H7 (cell line): ENCODE data around the gene ARHGEF10L. TPM values are rescaled to one million over a fixed set of nuclear protein-coding genes. Genes with fewer than 3 reads are reported as not detected.

ENCODE experiments used
- DNase-seq: peaks from one replicate; pipeline ENCODE4 v3.0.0; 2012
- H3K27me3 ChIP-seq: 2 replicates; pipeline ENCODE4 v1.6.0; 2011; ENCODE audit warnings: mild to moderate bottlenecking, low read length; ENCODE audit not compliant: control insufficient read depth, insufficient read depth
- H3K36me3 ChIP-seq: replicated peaks from 2 replicates; pipeline ENCODE4 v1.5.1; 2011; ENCODE audit warnings: low read length; ENCODE audit not compliant: control insufficient read depth, insufficient read depth
- H3K4me3 ChIP-seq: 2 replicates; pipeline ENCODE4 v1.5.1; 2011; ENCODE audit warnings: low read depth, mild to moderate bottlenecking, control low read depth, low read length, moderate library complexity; ENCODE audit not compliant: insufficient read depth
- total RNA-seq: library from RNA; depleted of rRNA; stranded (reverse); fragments of >200 nt; shearing (Covaris generic); gene quantifications from 2 replicates; pipeline ENCODE4 v1.2.3, GENCODE V29; 2014

ARHGEF10L gene
- total RNA-seq, 1 experiment from 2014 or later = 54.8 TPM

DNA sequence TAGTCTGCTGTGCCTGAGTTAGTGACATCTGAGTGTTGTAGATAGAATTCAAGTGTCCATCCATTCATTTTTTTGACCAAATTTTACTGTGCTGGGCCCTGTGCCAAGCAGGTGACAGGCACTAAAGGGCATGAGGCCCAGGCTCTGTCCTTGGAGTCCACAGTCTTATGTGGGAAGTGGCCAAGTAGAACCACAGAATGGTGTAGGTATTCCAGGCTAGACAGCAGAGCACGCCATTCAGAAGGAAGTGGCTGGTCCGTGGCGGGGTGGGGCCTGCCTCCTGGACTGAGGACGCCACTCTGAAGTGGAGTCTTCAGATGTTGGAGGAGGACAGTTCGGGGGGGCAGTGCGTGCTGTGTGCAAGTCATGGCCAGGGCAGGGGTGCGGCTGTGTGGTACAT lies 146.8 kb downstream of the ARHGEF10L start:
- Histone ChIP-seq H3K27me3 (no peaks in the 10 kb centered on the region), H3K36me3 (peaks cover 10% of the 10 kb centered on the region), H3K4me3 (no peak overlapping the region)
- DNase-seq = no peak

- no peak for DNase-seq
- Histone ChIP-seq H3K4me3 (no peak overlapping the region), H3K36me3 (peaks cover 10% of the 10 kb centered on the region), H3K27me3 (no peaks in the 10 kb centered on the region)
These were observed 147.6 kb downstream of the ARHGEF10L start for GRCh38 chr1:17687145-17687544.

- H3K4me3 ChIP-seq = no peak overlapping the region
- no peaks in the 10 kb centered on the region for H3K27me3 ChIP-seq
- no peak for DNase-seq
- peaks cover 11% of the 10 kb centered on the region for H3K36me3 ChIP-seq
These were observed 148.8 kb downstream of the ARHGEF10L start for GRCh38 chr1:17688217-17688810.

- no peak for DNase-seq
- peaks cover 12% of the 10 kb centered on the region for H3K36me3 ChIP-seq
- H3K4me3 ChIP-seq = no peak overlapping the region
- H3K27me3 ChIP-seq = no peaks in the 10 kb centered on the region
These were observed 149.5 kb downstream of the ARHGEF10L start for GRCh38 chr1:17689011-17689410.

DNA sequence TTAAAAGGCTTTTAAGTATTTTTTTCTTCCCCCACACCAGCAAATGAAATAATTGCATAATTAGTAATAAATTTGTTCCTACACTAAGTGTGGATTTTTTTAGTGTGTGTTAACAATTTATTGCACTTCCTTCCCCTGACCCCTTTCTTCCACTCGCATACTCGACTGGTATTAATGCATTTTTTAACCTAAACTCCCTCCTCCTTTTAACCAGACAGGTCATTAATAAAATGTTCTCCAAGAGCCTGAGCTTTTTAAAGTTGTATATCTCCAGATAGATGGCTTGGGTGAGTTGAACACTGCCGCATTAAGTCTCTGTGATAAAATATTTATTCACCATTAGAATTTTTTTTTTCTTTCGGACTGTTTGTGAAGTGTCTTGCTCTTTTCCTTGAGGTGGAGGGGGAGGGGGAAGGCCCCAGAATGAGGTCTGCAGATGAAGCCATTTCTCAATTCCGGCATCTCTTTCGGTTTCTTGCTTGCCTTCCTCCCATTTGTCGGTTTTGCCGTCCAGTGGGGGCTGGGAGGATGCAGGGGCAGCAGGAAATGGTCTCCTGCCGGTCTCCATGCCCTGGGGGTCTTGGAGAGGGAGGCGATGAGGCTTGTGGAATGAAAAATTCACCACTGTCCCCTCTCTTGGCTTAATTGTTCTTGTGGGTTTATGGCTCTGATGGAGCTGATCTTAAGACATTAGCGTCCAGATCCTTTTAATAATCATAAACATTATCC lies 151.6 kb downstream of the ARHGEF10L start:
- H3K4me3 ChIP-seq = no peak overlapping the region
- peaks cover 12% of the 10 kb centered on the region for H3K36me3 ChIP-seq
- DNase-seq = no peak
- H3K27me3 ChIP-seq = no peaks in the 10 kb centered on the region

DNA sequence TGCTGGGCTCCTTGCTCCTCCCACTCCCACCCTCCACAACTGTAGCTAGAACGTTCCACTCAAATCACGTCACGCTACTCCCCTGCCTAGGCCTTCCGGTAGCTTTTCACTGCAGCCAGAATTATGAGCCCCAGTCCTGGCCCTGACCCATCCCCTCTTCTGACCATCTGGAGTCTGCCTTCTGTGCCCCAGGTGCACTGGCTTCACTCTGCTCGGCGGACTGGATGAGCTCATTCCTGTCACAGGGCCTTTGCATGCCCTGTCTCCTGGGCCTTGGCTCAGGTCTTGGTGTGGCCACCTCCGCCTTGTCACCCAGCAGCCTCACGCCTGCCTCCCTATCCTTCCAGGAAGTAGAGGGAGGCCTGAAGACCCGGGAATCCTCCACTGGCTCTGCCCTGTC lies 153.1 kb downstream of the ARHGEF10L start:
- DNase-seq = no peak
- Histone ChIP-seq H3K36me3 (peaks cover 8% of the 10 kb centered on the region), H3K4me3 (no peak overlapping the region), H3K27me3 (no peaks in the 10 kb centered on the region)

GRCh38 chr1:17696417-17697301 lies 157.2 kb downstream of the ARHGEF10L start:
- Histone ChIP-seq H3K4me3 (no peak overlapping the region), H3K36me3 (peaks cover 2% of the 10 kb centered on the region; the same call in 1 of the 2 replicates), H3K27me3 (no peaks in the 10 kb centered on the region; the same call in 1 of the 2 replicates)
- DNase-seq = peak; percentile 87

- H3K27me3 ChIP-seq = no peaks in the 10 kb centered on the region; the same call in 1 of the 2 replicates
- no peak for DNase-seq
- no peak overlapping the region for H3K4me3 ChIP-seq
- H3K36me3 ChIP-seq = peaks cover 2% of the 10 kb centered on the region; the same call in 1 of the 2 replicates
These were observed 158.0 kb downstream of the ARHGEF10L start for GRCh38 chr1:17697458-17697857.

- DNase-seq = no peak
- Histone ChIP-seq H3K36me3 (no peaks in the 10 kb centered on the region; the same call in 1 of the 2 replicates), H3K27me3 (no peaks in the 10 kb centered on the region; the same call in 1 of the 2 replicates), H3K4me3 (no peak overlapping the region)
These were observed 160.1 kb downstream of the ARHGEF10L start for GRCh38 chr1:17699581-17699980.

DNA sequence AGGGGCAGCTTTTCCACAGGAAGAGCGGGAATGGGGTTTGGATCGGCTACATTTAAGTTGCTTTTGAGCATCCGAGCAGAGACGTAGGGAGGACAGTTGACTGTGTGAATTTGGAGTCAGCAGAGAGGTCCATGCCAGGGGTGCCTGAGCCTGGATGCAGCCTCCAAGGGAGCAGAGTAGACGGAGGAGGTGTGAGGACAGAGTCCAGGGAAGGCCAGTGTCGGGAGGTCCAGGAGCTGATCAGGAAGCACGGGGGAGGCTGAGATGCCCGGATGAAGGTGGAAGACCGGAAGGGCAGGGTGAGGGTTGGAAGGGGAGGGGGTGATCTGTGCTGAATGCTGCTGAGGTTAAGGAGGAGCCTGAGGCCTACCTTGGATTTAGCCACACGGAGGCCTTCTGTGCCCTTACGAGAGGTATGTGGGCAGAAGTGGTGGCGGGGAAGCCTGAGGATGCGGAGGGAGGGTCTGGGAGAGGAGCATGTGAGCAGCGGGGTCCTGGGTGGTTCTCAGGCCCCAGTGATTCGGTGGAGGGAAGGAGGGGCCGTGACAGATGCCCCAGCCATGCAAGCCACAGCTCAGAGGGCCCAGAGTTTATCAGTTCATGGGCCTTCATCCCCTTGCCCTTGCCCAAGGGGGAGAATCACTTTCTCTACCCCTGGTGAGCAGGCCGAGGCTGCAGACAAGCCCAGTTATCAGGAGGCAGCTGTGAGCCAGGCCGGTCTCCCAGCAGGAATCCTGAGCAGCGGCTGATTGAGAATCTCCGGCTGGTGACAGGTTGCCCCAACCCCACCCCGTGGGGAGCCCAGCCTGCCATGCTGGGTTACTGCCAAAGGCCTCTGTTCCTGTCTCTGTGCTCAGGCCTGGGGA lies 161.7 kb downstream of the ARHGEF10L start:
- Histone ChIP-seq H3K27me3 (no peaks in the 10 kb centered on the region; the same call in 1 of the 2 replicates), H3K4me3 (no peak overlapping the region), H3K36me3 (no peaks in the 10 kb centered on the region)
- peak; percentile 76 for DNase-seq

DNA sequence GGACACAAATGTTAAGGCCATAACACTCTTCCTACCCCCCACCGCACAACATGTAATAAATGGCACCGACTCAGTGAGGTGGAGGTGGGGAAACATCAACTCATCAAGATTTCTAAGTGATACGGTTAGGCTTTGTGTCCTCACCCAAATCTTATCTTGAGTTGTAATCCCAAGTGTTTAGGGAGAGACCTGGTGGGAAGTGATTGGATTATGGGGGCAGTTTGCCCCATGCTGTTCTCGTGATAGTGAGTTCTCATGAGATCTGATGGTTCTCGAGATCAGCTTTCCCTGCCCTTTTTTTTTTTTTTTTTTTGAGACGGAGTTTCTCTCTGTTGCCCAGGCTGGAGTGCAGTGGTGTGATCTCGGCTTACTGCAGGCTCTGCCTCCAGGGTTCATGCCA lies 164.7 kb downstream of the ARHGEF10L start:
- DNase-seq = no peak
- H3K27me3 ChIP-seq = no peaks in the 10 kb centered on the region; the same call in 1 of the 2 replicates
- H3K4me3 ChIP-seq = no peak overlapping the region
- H3K36me3 ChIP-seq = no peaks in the 10 kb centered on the region

DNA sequence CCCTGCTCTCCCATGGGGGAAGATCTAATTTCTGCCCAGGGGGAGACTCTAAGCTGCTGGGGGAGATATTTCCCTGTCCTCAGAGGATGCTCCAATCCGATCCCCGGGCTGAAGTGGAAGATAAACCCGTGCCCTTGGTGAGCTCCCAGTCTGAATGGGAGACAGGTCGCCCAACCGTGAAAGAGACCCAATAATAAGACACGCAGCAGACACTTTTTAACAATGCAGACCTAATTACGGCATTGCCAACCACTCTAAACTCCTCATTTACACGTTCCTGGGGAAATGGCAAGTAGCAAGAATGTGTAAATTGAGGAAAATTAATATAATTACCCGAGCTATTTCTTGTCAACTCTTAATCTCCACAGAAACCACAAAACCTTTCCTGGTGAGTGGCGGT lies 166.9 kb downstream of the ARHGEF10L start:
- no peak overlapping the region for H3K4me3 ChIP-seq
- H3K36me3 ChIP-seq = no peaks in the 10 kb centered on the region
- no peaks in the 10 kb centered on the region; the same call in 1 of the 2 replicates for H3K27me3 ChIP-seq
- no peak for DNase-seq

DNA sequence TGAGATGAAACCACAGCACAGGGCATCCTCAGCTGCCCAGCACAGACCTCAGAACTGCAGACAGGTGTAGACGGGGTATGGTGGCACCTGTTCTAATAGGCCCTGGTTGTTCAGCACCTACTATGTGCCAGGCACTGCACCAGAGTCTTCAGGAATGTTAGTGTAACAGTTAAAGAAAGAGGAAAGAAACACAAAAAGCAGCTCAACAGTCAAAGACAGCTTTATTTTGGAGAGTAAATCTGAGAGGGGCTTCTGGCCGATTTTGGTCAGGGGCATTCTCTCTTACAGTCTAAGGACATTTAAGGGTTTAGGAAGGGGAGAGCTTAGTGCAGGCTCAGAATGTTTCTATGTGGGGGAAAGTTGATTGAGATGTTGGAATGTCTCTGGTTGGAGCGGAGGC lies 170.5 kb downstream of the ARHGEF10L start:
- H3K4me3 ChIP-seq = no peak overlapping the region
- no peak for DNase-seq
- no peaks in the 10 kb centered on the region; the same call in 1 of the 2 replicates for H3K27me3 ChIP-seq
- H3K36me3 ChIP-seq = no peaks in the 10 kb centered on the region
